ENCODE results near the gene KCNN2.
A peak's percentile ranks its signal among the peaks of the same experiment; 100 is the strongest.

The KCNN2 gene

GRCh38 chr5:114362197-114362976 is 517 bp downstream of the KCNN2 start:
- Histone ChIP-seq H3K4me3 (ENCODE audit: insufficient read depth, low read depth, low read length) (peak overlapping the region; percentile 79), H3K4me1 (ENCODE audit: control insufficient read depth, insufficient read depth, low read length) (peaks cover 9% of the 10 kb centered on the region), H3K9me3 (ENCODE audit: control insufficient read depth, low read length) (no peaks in the 10 kb centered on the region), H3K27ac (ENCODE audit: insufficient read depth, low read depth, low read length, poor library complexity, severe bottlenecking) (peak overlapping the region; percentile 90), H3K36me3 (ENCODE audit: control insufficient read depth, insufficient read depth, low read length) (no peaks in the 10 kb centered on the region), H3K27me3 (ENCODE audit: control insufficient read depth, insufficient read depth, low read length, poor library complexity, severe bottlenecking) (peaks cover 24% of the 10 kb centered on the region)
- WGBS, 2 experiments, result 0% methylated on average over 87 of the region's 87 CpGs

GRCh38 chr5:114362977-114363761 is 1.3 kb downstream of the KCNN2 start:
- Histone ChIP-seq H3K9me3 (ENCODE audit: control insufficient read depth, low read length) (no peaks in the 10 kb centered on the region), H3K36me3 (ENCODE audit: control insufficient read depth, insufficient read depth, low read length) (no peaks in the 10 kb centered on the region), H3K27me3 (ENCODE audit: control insufficient read depth, insufficient read depth, low read length, poor library complexity, severe bottlenecking) (peaks cover 24% of the 10 kb centered on the region), H3K4me3 (ENCODE audit: insufficient read depth, low read depth, low read length) (peak overlapping the region; percentile 79), H3K4me1 (ENCODE audit: control insufficient read depth, insufficient read depth, low read length) (peaks cover 9% of the 10 kb centered on the region), H3K27ac (ENCODE audit: insufficient read depth, low read depth, low read length, poor library complexity, severe bottlenecking) (no peak overlapping the region)
- 0% methylated on average over 62 of the region's 62 CpGs for WGBS, 2 experiments

GRCh38 chr5:114363837-114364236 is 2.0 kb downstream of the KCNN2 start:
- Histone ChIP-seq H3K36me3 (ENCODE audit: control insufficient read depth, insufficient read depth, low read length) (no peaks in the 10 kb centered on the region), H3K27ac (ENCODE audit: insufficient read depth, low read depth, low read length, poor library complexity, severe bottlenecking) (no peak overlapping the region), H3K9me3 (ENCODE audit: control insufficient read depth, low read length) (no peaks in the 10 kb centered on the region), H3K27me3 (ENCODE audit: control insufficient read depth, insufficient read depth, low read length, poor library complexity, severe bottlenecking) (peaks cover 24% of the 10 kb centered on the region), H3K4me3 (ENCODE audit: insufficient read depth, low read depth, low read length) (peak overlapping the region; percentile 79), H3K4me1 (ENCODE audit: control insufficient read depth, insufficient read depth, low read length) (peaks cover 9% of the 10 kb centered on the region)
- WGBS, 2 experiments, result 1% methylated on average over 10 of the region's 10 CpGs

- no peak overlapping the region for H3K27ac ChIP-seq (ENCODE audit: insufficient read depth, low read depth, low read length, poor library complexity, severe bottlenecking)
- peaks cover 18% of the 10 kb centered on the region for H3K27me3 ChIP-seq (ENCODE audit: control insufficient read depth, insufficient read depth, low read length, poor library complexity, severe bottlenecking)
- 96 to 100% methylated on average over 1 of the region's 2 CpGs for WGBS, 2 experiments
- H3K4me1 ChIP-seq (ENCODE audit: control insufficient read depth, insufficient read depth, low read length), result peaks cover 5% of the 10 kb centered on the region
- H3K9me3 ChIP-seq (ENCODE audit: control insufficient read depth, low read length), result no peaks in the 10 kb centered on the region
- H3K36me3 ChIP-seq (ENCODE audit: control insufficient read depth, insufficient read depth, low read length), result no peaks in the 10 kb centered on the region
- no peak overlapping the region for H3K4me3 ChIP-seq (ENCODE audit: insufficient read depth, low read depth, low read length)
These were observed 5.2 kb downstream of the KCNN2 start for GRCh38 chr5:114367029-114367428.

- H3K27ac ChIP-seq (ENCODE audit: insufficient read depth, low read depth, low read length, poor library complexity, severe bottlenecking), result no peak overlapping the region
- H3K4me3 ChIP-seq (ENCODE audit: insufficient read depth, low read depth, low read length), result no peak overlapping the region
- no peaks in the 10 kb centered on the region for H3K27me3 ChIP-seq (ENCODE audit: control insufficient read depth, insufficient read depth, low read length, poor library complexity, severe bottlenecking)
- no peaks in the 10 kb centered on the region for H3K9me3 ChIP-seq (ENCODE audit: control insufficient read depth, low read length)
- H3K4me1 ChIP-seq (ENCODE audit: control insufficient read depth, insufficient read depth, low read length), result no peaks in the 10 kb centered on the region
- no peaks in the 10 kb centered on the region for H3K36me3 ChIP-seq (ENCODE audit: control insufficient read depth, insufficient read depth, low read length)
- 96% methylated on average over 6 to 7 of the region's 7 CpGs for WGBS, 2 experiments
These were observed 8.0 kb downstream of the KCNN2 start for GRCh38 chr5:114369680-114370417.

GRCh38 chr5:114377050-114377844 is 15.4 kb downstream of the KCNN2 start:
- Histone ChIP-seq H3K36me3 (ENCODE audit: control insufficient read depth, insufficient read depth, low read length) (no peaks in the 10 kb centered on the region), H3K4me1 (ENCODE audit: control insufficient read depth, insufficient read depth, low read length) (no peaks in the 10 kb centered on the region), H3K9me3 (ENCODE audit: control insufficient read depth, low read length) (no peaks in the 10 kb centered on the region), H3K27ac (ENCODE audit: insufficient read depth, low read depth, low read length, poor library complexity, severe bottlenecking) (no peak overlapping the region), H3K27me3 (ENCODE audit: control insufficient read depth, insufficient read depth, low read length, poor library complexity, severe bottlenecking) (no peaks in the 10 kb centered on the region), H3K4me3 (ENCODE audit: insufficient read depth, low read depth, low read length) (no peak overlapping the region)
- WGBS, 2 experiments, result 91 to 94% methylated on average over 6 to 7 of the region's 7 CpGs

GRCh38 chr5:114377946-114378345 is 16.1 kb downstream of the KCNN2 start:
- no peaks in the 10 kb centered on the region for H3K4me1 ChIP-seq (ENCODE audit: control insufficient read depth, insufficient read depth, low read length)
- WGBS, 2 experiments, result 93 to 94% methylated on average over 4 to 6 of the region's 6 CpGs
- no peak overlapping the region for H3K27ac ChIP-seq (ENCODE audit: insufficient read depth, low read depth, low read length, poor library complexity, severe bottlenecking)
- H3K36me3 ChIP-seq (ENCODE audit: control insufficient read depth, insufficient read depth, low read length), result no peaks in the 10 kb centered on the region
- H3K9me3 ChIP-seq (ENCODE audit: control insufficient read depth, low read length), result no peaks in the 10 kb centered on the region
- no peaks in the 10 kb centered on the region for H3K27me3 ChIP-seq (ENCODE audit: control insufficient read depth, insufficient read depth, low read length, poor library complexity, severe bottlenecking)
- H3K4me3 ChIP-seq (ENCODE audit: insufficient read depth, low read depth, low read length), result no peak overlapping the region

- 73 to 85% methylated on average over 4 of the region's 5 CpGs for WGBS, 2 experiments
- Histone ChIP-seq H3K4me1 (ENCODE audit: control insufficient read depth, insufficient read depth, low read length) (no peaks in the 10 kb centered on the region), H3K36me3 (ENCODE audit: control insufficient read depth, insufficient read depth, low read length) (no peaks in the 10 kb centered on the region), H3K27ac (ENCODE audit: insufficient read depth, low read depth, low read length, poor library complexity, severe bottlenecking) (peak overlapping the region; percentile 12), H3K27me3 (ENCODE audit: control insufficient read depth, insufficient read depth, low read length, poor library complexity, severe bottlenecking) (no peaks in the 10 kb centered on the region), H3K4me3 (ENCODE audit: insufficient read depth, low read depth, low read length) (no peak overlapping the region), H3K9me3 (ENCODE audit: control insufficient read depth, low read length) (no peaks in the 10 kb centered on the region)
These were observed 18.9 kb downstream of the KCNN2 start for GRCh38 chr5:114380721-114381120.

- Histone ChIP-seq H3K36me3 (ENCODE audit: control insufficient read depth, insufficient read depth, low read length) (no peaks in the 10 kb centered on the region), H3K27ac (ENCODE audit: insufficient read depth, low read depth, low read length, poor library complexity, severe bottlenecking) (peak overlapping the region; percentile 66), H3K4me1 (ENCODE audit: control insufficient read depth, insufficient read depth, low read length) (peaks cover 19% of the 10 kb centered on the region), H3K9me3 (ENCODE audit: control insufficient read depth, low read length) (no peaks in the 10 kb centered on the region), H3K4me3 (ENCODE audit: insufficient read depth, low read depth, low read length) (no peak overlapping the region), H3K27me3 (ENCODE audit: control insufficient read depth, insufficient read depth, low read length, poor library complexity, severe bottlenecking) (no peaks in the 10 kb centered on the region)
- WGBS, 2 experiments, result 25 to 27% methylated on average over 1 of the region's 1 CpG
These were observed 25.6 kb downstream of the KCNN2 start for GRCh38 chr5:114387433-114387832.

All from ectodermal cell (in vitro differentiated cells).